Esophagus squamous epithelium (tissue), 5 donors: ENCODE data around the gene TNFRSF13B. TPM values are rescaled to one million over a fixed set of nuclear protein-coding genes. Genes with fewer than 3 reads are reported as not detected.
"Not testable (repeated sequence)": the region's sequence is repeated elsewhere in the genome, so short reads cannot be mapped to it uniquely, and the experiment has no call there.

Source experiments
- DNase-seq: peaks from one replicate; lab custom pipeline; 2025; lab: John Stamatoyannopoulos, UW
- H3K27ac ChIP-seq, 4 donors: fragments of 200-600 bp; sonication (generic); one replicate each; pipeline ENCODE4 v1.5.1; 2016 to 2019; ENCODE audit warnings: mild to moderate bottlenecking in 1 of 4
- H3K27me3 ChIP-seq, 4 donors: fragments of 200-600 bp; sonication (generic); 1 replicate in 3 of 4; 2 replicates in 1 of 4; pipeline versions ENCODE4 v1.5.1 to v1.6.0; 2017 to 2021; ENCODE audit warnings: antibody characterized with exemption in 1 of 4
- H3K36me3 ChIP-seq, 3 donors: fragments of 200-600 bp; sonication (generic); one replicate each; pipeline ENCODE4 v1.5.1; 2016 to 2019
- H3K4me1 ChIP-seq, 3 donors: fragments of 200-600 bp; sonication (generic); one replicate each; pipeline ENCODE4 v1.5.1; 2017 to 2019
- H3K4me3 ChIP-seq, 4 donors: fragments of 200-600 bp; sonication (generic); 1 replicate in 3 of 4; 2 replicates in 1 of 4; pipeline ENCODE4 v1.5.1; 2016 to 2019; ENCODE audit warnings: mild to moderate bottlenecking in 2 of 4, moderate library complexity in 1 of 4
- H3K9me3 ChIP-seq, 3 donors: fragments of 200-600 bp; sonication (generic); one replicate each; pipeline ENCODE4 v1.5.1; 2016 to 2019
- CTCF ChIP-seq, 6 experiments: fragments of 450-650 bp in 4 of 6; fragments of 200-600 bp in 2 of 6; sonication (generic) in 2 of 6; IDR thresholded peaks; one replicate each; pipeline ENCODE4 v1.5.1; 2016 to 2019; ENCODE audit warnings: antibody characterized with exemption in 6 of 6, mild to moderate bottlenecking in 4 of 6, moderate library complexity in 4 of 6
- POLR2A ChIP-seq, 4 donors: fragments of 450-650 bp; IDR thresholded peaks; one replicate each; pipeline ENCODE4 v1.6.1; 2017; ENCODE audit warnings: antibody characterized with exemption in 4 of 4, mild to moderate bottlenecking in 4 of 4, moderate library complexity in 3 of 4
- WGBS, 2 donors: methylation state at CpG; one replicate each; pipeline ENCODE4 v1.1.5; 2018; 5-methylcytosine and 5-hydroxymethylcytosine counted together
- intact Hi-C: fragments of 100-400 bp; cut with DNase I; formaldehyde crosslinking; loops from one replicate; pipeline ENCODE4 v1.15.0; 2022
- total RNA-seq, 4 donors: library from RNA; depleted of rRNA; stranded (reverse); fragments of >200 nt; gene quantifications; one replicate each; pipeline ENCODE4 v1.1.0, GENCODE V29; 2016
- donor health status: DM: yes; HTN: yes; CAD: no.

TNFRSF13B gene
- total RNA-seq, 4 donors from 2014 or later = not detected

GRCh38 chr17:16980813-16981731 lies 9.2 kb upstream of the TNFRSF13B start:
- Histone ChIP-seq H3K4me3 (no peak overlapping the region), H3K9me3 (no peaks in the 10 kb centered on the region), H3K4me1 (no peaks in the 10 kb centered on the region), H3K36me3 (no peaks in the 10 kb centered on the region), H3K27ac (peak overlapping the region in 1 of 4 donors; percentile 54), H3K27me3 (peaks cover 0 to 26% (median 0%) of the 10 kb centered on the region in 4 donors)
- WGBS, 2 donors = 63 to 84% methylated on average over 20 to 21 of the region's 26 CpGs
- intact Hi-C loops = no loop called here
- no peak for DNase-seq
- TF ChIP-seq CTCF (IDR thresholded peaks at IDR 0.05) (no peak), POLR2A (IDR thresholded peaks at IDR 0.05) (no peak)

GRCh38 chr17:16980061-16980460 lies 8.1 kb upstream of the TNFRSF13B start:
- Histone ChIP-seq H3K27ac (no peak overlapping the region), H3K4me1 (peaks cover 0 to 3% (median 0%) of the 10 kb centered on the region in 3 donors), H3K27me3 (peaks cover 0 to 31% (median 0%) of the 10 kb centered on the region in 4 donors), H3K36me3 (no peaks in the 10 kb centered on the region), H3K4me3 (no peak overlapping the region), H3K9me3 (no peaks in the 10 kb centered on the region)
- no peak for DNase-seq
- intact Hi-C loops = no loop called here
- WGBS, 2 donors = 46 to 69% methylated on average over 5 to 8 of the region's 8 CpGs
- TF ChIP-seq CTCF (IDR thresholded peaks at IDR 0.05) (no peak), POLR2A (IDR thresholded peaks at IDR 0.05) (no peak)

- 68 to 74% methylated on average over 5 to 6 of the region's 6 CpGs for WGBS, 2 donors
- H3K9me3 ChIP-seq, H3K36me3 ChIP-seq, H3K27ac ChIP-seq, H3K4me3 ChIP-seq, intact Hi-C loops, DNase-seq, H3K4me1 ChIP-seq: not testable (repeated sequence)
- H3K27me3 ChIP-seq = peaks cover 0 to 31% (median 0%) of the 10 kb centered on the region in 4 donors
These were observed 7.4 kb upstream of the TNFRSF13B start for GRCh38 chr17:16979237-16979823.

GRCh38 chr17:16977932-16978331 lies 6.0 kb upstream of the TNFRSF13B start:
- peaks cover 0 to 31% (median 0%) of the 10 kb centered on the region in 4 donors for H3K27me3 ChIP-seq
- no peak for TF ChIP-seq CTCF (IDR thresholded peaks at IDR 0.05)
- TF ChIP-seq POLR2A (IDR thresholded peaks at IDR 0.05) = no peak
- H3K36me3 ChIP-seq = no peaks in the 10 kb centered on the region
- DNase-seq = no peak
- peaks cover 0 to 9% (median 0%) of the 10 kb centered on the region in 3 donors for H3K4me1 ChIP-seq
- H3K27ac ChIP-seq = no peak overlapping the region
- WGBS, 2 donors = 60 to 82% methylated on average over 5 to 6 of the region's 6 CpGs
- no peak overlapping the region for H3K4me3 ChIP-seq
- intact Hi-C loops = no loop called here
- no peaks in the 10 kb centered on the region for H3K9me3 ChIP-seq

GRCh38 chr17:16976725-16977550 lies 5.0 kb upstream of the TNFRSF13B start:
- TF ChIP-seq POLR2A (IDR thresholded peaks at IDR 0.05) (no peak), CTCF (IDR thresholded peaks at IDR 0.05) (no peak)
- peaks cover 0 to 31% (median 0%) of the 10 kb centered on the region in 4 donors for H3K27me3 ChIP-seq
- intact Hi-C loops = no loop called here
- H3K9me3 ChIP-seq = no peaks in the 10 kb centered on the region
- 72 to 80% methylated on average over 8 to 9 of the region's 9 CpGs for WGBS, 2 donors
- no peak overlapping the region for H3K4me3 ChIP-seq
- no peak for DNase-seq
- H3K36me3 ChIP-seq = no peaks in the 10 kb centered on the region
- H3K27ac ChIP-seq = peak overlapping the region in 1 of 4 donors; percentile 12
- H3K4me1 ChIP-seq = peaks cover 0 to 9% (median 0%) of the 10 kb centered on the region in 3 donors
